KMS-11 (cell line): ENCODE data around the gene ZNF766.
"Not testable (repeated sequence)": the region's sequence is repeated elsewhere in the genome, so short reads cannot be mapped to it uniquely, and the experiment has no call there.

ENCODE experiments used
- H2AFZ ChIP-seq: fragments of 200-600 bp; sonication (generic); 2 replicates; pipeline ENCODE4 v1.6.1; 2016; ENCODE audit warnings: antibody characterized with exemption, mixed run types, low read depth
- H3K27ac ChIP-seq: fragments of 200-600 bp; sonication (generic); 2 replicates; pipeline ENCODE4 v1.6.1; 2016; ENCODE audit warnings: mild to moderate bottlenecking, mixed run types
- H3K27me3 ChIP-seq: fragments of 200-600 bp; sonication (generic); 2 replicates; pipeline ENCODE4 v1.6.1; 2017; ENCODE audit warnings: mild to moderate bottlenecking, low read depth, mixed run types, moderate library complexity; ENCODE audit not compliant: insufficient read depth
- H3K36me3 ChIP-seq: fragments of 200-600 bp; sonication (generic); 2 replicates; pipeline ENCODE4 v1.6.1; 2017; ENCODE audit warnings: mild to moderate bottlenecking, mixed run types; ENCODE audit not compliant: insufficient read depth
- H3K4me1 ChIP-seq: fragments of 200-600 bp; sonication (generic); 2 replicates; pipeline ENCODE4 v1.6.1; 2016; ENCODE audit warnings: mild to moderate bottlenecking, low read depth, mixed run types; ENCODE audit not compliant: poor library complexity, severe bottlenecking
- H3K4me2 ChIP-seq: fragments of 200-600 bp; sonication (generic); 2 replicates; pipeline ENCODE4 v1.7.0; 2016; ENCODE audit warnings: mild to moderate bottlenecking, mixed run types
- H3K4me3 ChIP-seq: fragments of 200-600 bp; sonication (generic); IDR thresholded peaks from 2 replicates; pipeline ENCODE4 v1.6.1; 2017; ENCODE audit warnings: low read depth, low read length, mixed read lengths; ENCODE audit not compliant: insufficient read depth
- H3K79me2 ChIP-seq: fragments of 200-600 bp; sonication (generic); 2 replicates; pipeline ENCODE4 v1.6.1; 2016; ENCODE audit warnings: low read depth, mixed run types; ENCODE audit not compliant: insufficient read depth
- H3K9ac ChIP-seq: fragments of 200-600 bp; sonication (generic); 2 replicates; pipeline ENCODE4 v1.6.1; 2016; ENCODE audit warnings: mild to moderate bottlenecking, mixed run types
- H4K20me1 ChIP-seq: fragments of 200-600 bp; sonication (generic); 2 replicates; pipeline ENCODE4 v1.6.1; 2016; ENCODE audit warnings: mild to moderate bottlenecking, mixed run types; ENCODE audit not compliant: insufficient read depth
- CTCF ChIP-seq: fragments of 200-600 bp; sonication (generic); conservative IDR thresholded peaks from 2 replicates; pipeline ENCODE4 v1.6.1; 2017; ENCODE audit warnings: low read depth, mild to moderate bottlenecking, antibody characterized with exemption, low read length, moderate library complexity, mixed read lengths

Gene ZNF766

GRCh38 chr19:52335768-52336116 is 66.4 kb downstream of the ZNF766 start:
- Histone ChIP-seq H3K27ac (no peak overlapping the region), H3K4me1 (no peaks in the 10 kb centered on the region), H2AFZ (no peak overlapping the region), H3K4me3 (no peak overlapping the region), H3K9ac (no peak overlapping the region), H3K4me2 (no peak overlapping the region), H4K20me1 (no peaks in the 10 kb centered on the region), H3K36me3 (no peaks in the 10 kb centered on the region), H3K27me3 (no peaks in the 10 kb centered on the region), H3K79me2 (no peaks in the 10 kb centered on the region)
- no peak for TF ChIP-seq CTCF

- no peaks in the 10 kb centered on the region for H4K20me1 ChIP-seq
- no peak within 1 kb of the TSS for H3K4me3 ChIP-seq
- H3K4me1 ChIP-seq = no peaks in the 10 kb centered on the region
- no peaks in the 10 kb centered on the region for H3K27me3 ChIP-seq
- H3K4me2 ChIP-seq = no peak within 1 kb of the TSS
- no peak within 1 kb of the TSS for H3K9ac ChIP-seq
- TF ChIP-seq CTCF = no peak
- no peak within 1 kb of the TSS for H2AFZ ChIP-seq
- no peak within 1 kb of the TSS for H3K27ac ChIP-seq
- no peaks in the 10 kb centered on the region for H3K36me3 ChIP-seq
- no peaks in the 10 kb centered on the region for H3K79me2 ChIP-seq
Measured at GRCh38 chr19:52336117-52336790, 66.9 kb downstream of the ZNF766 start, which contains the start of gene ZNF610. ZNF610 (plus strand) TSS chr19:52336243; CDS start chr19:52349173, 12,930 bp downstream.

- no peaks in the 10 kb centered on the region for H3K27me3 ChIP-seq
- H3K4me2 ChIP-seq = no peak overlapping the region
- no peak overlapping the region for H2AFZ ChIP-seq
- no peak overlapping the region for H3K9ac ChIP-seq
- no peak overlapping the region for H3K27ac ChIP-seq
- no peaks in the 10 kb centered on the region for H4K20me1 ChIP-seq
- no peaks in the 10 kb centered on the region for H3K36me3 ChIP-seq
- no peak for TF ChIP-seq CTCF
- no peaks in the 10 kb centered on the region for H3K4me1 ChIP-seq
- no peaks in the 10 kb centered on the region for H3K79me2 ChIP-seq
- H3K4me3 ChIP-seq = no peak overlapping the region
Measured at GRCh38 chr19:52336791-52337381, 67.5 kb downstream of the ZNF766 start.

- H4K20me1 ChIP-seq, H2AFZ ChIP-seq, H3K4me2 ChIP-seq, H3K36me3 ChIP-seq, H3K4me1 ChIP-seq, H3K27me3 ChIP-seq, H3K4me3 ChIP-seq, H3K79me2 ChIP-seq, H3K27ac ChIP-seq, H3K9ac ChIP-seq: not testable (repeated sequence)
Measured at GRCh38 chr19:52339022-52339421, 69.6 kb downstream of the ZNF766 start.

- TF ChIP-seq CTCF = peak; percentile 48; the same call in 1 of the 2 replicates
- H3K9ac ChIP-seq = no peak overlapping the region
- no peak overlapping the region for H3K4me3 ChIP-seq
- H3K79me2 ChIP-seq = no peaks in the 10 kb centered on the region
- H2AFZ ChIP-seq = no peak overlapping the region
- no peaks in the 10 kb centered on the region for H4K20me1 ChIP-seq
- H3K4me2 ChIP-seq = no peak overlapping the region
- no peaks in the 10 kb centered on the region for H3K36me3 ChIP-seq
- no peaks in the 10 kb centered on the region for H3K27me3 ChIP-seq
- H3K4me1 ChIP-seq = no peaks in the 10 kb centered on the region
- no peak overlapping the region for H3K27ac ChIP-seq
Measured at GRCh38 chr19:52343548-52343947, 74.2 kb downstream of the ZNF766 start.
